Trophoblast cell (in vitro differentiated cells and primary cell): Measurements from ENCODE around the gene COIL. TPM values are rescaled to one million over a fixed set of nuclear protein-coding genes. Genes with fewer than 3 reads are reported as not detected.

Experiments
- DNase-seq, 2 donors: peaks; one replicate each; pipeline ENCODE4 v3.0.0-alpha.2; 2016
- H2AFZ ChIP-seq: 2 replicates; pipeline ENCODE4 v1.6.1; 2013; ENCODE audit warnings: low read length, moderate library complexity, mild to moderate bottlenecking; ENCODE audit not compliant: insufficient read depth, poor library complexity
- H2AK5ac ChIP-seq: 2 replicates; pipeline ENCODE4 v1.6.1; 2013; ENCODE audit warnings: mild to moderate bottlenecking, low read length
- H2BK120ac ChIP-seq: 2 replicates; pipeline ENCODE4 v1.6.1; 2013; ENCODE audit warnings: low read length, mild to moderate bottlenecking, moderate library complexity; ENCODE audit not compliant: insufficient read depth, poor library complexity
- H2BK12ac ChIP-seq: 2 replicates; pipeline ENCODE4 v1.6.1; 2013; ENCODE audit warnings: mild to moderate bottlenecking, low read length, moderate library complexity
- H2BK5ac ChIP-seq: 2 replicates; pipeline ENCODE4 v1.6.1; 2013; ENCODE audit warnings: low read length, low read depth, moderate library complexity, mild to moderate bottlenecking; ENCODE audit not compliant: poor library complexity
- H3K14ac ChIP-seq: 2 replicates; pipeline ENCODE4 v1.6.1; 2013; ENCODE audit warnings: mild to moderate bottlenecking, low read length
- H3K18ac ChIP-seq: 2 replicates; pipeline ENCODE4 v1.6.1; 2013; ENCODE audit warnings: mild to moderate bottlenecking, low read length
- H3K23ac ChIP-seq: 2 replicates; pipeline ENCODE4 v1.6.1; 2013; ENCODE audit warnings: low read length
- H3K27ac ChIP-seq: 2 replicates; pipeline ENCODE4 v1.5.1; 2013; ENCODE audit warnings: low read depth, mild to moderate bottlenecking, inconsistent platforms, low read length, moderate library complexity
- H3K27me3 ChIP-seq: 2 replicates; pipeline ENCODE4 v1.6.1; 2013; ENCODE audit warnings: inconsistent platforms, mild to moderate bottlenecking, low read length, moderate library complexity; ENCODE audit not compliant: insufficient read depth
- H3K36me3 ChIP-seq, 2 experiments: 1 replicate in 1 of 2; 2 replicates in 1 of 2; pipeline ENCODE4 v1.6.1; 2013; ENCODE audit warnings: low read length in 2 of 2, mild to moderate bottlenecking in 2 of 2, moderate library complexity in 1 of 2; ENCODE audit not compliant: insufficient read depth in 2 of 2, control insufficient read depth in 1 of 2
- H3K4ac ChIP-seq: 2 replicates; pipeline ENCODE4 v1.6.1; 2013; ENCODE audit warnings: low read depth, mild to moderate bottlenecking, low read length, moderate library complexity
- H3K4me1 ChIP-seq, 2 experiments: 1 replicate in 1 of 2; 2 replicates in 1 of 2; pipeline ENCODE4 v1.6.1; 2013; ENCODE audit warnings: low read length in 2 of 2, mild to moderate bottlenecking in 2 of 2, moderate library complexity in 1 of 2; ENCODE audit not compliant: insufficient read depth in 2 of 2, control insufficient read depth in 1 of 2
- H3K4me2 ChIP-seq: 2 replicates; pipeline ENCODE4 v1.6.1; 2013; ENCODE audit warnings: inconsistent platforms, mild to moderate bottlenecking, low read length, moderate library complexity
- H3K4me3 ChIP-seq: 2 replicates; pipeline ENCODE4 v1.5.1; 2013; ENCODE audit warnings: mild to moderate bottlenecking, low read depth, low read length, inconsistent platforms
- H3K79me1 ChIP-seq: one replicate; pipeline ENCODE4 v1.6.1; 2013; ENCODE audit warnings: low read length
- H3K79me2 ChIP-seq: 2 replicates; pipeline ENCODE4 v1.6.1; 2013; ENCODE audit warnings: low read length, mild to moderate bottlenecking; ENCODE audit not compliant: control insufficient read depth, insufficient read depth, poor library complexity
- H3K9ac ChIP-seq: 2 replicates; pipeline ENCODE4 v1.6.1; 2013; ENCODE audit warnings: mild to moderate bottlenecking, low read length
- H3K9me3 ChIP-seq: 2 replicates; pipeline ENCODE4 v1.6.1; 2013; ENCODE audit warnings: low read depth, mild to moderate bottlenecking, control low read depth, inconsistent platforms, low read length; ENCODE audit not compliant: insufficient read depth
- H4K12ac ChIP-seq: 2 replicates; pipeline ENCODE4 v1.6.1; 2013; ENCODE audit warnings: low read depth, mild to moderate bottlenecking, low read length, moderate library complexity
- H4K8ac ChIP-seq: 2 replicates; pipeline ENCODE4 v1.6.1; 2013; ENCODE audit warnings: low read depth, mild to moderate bottlenecking, low read length, moderate library complexity
- H4K91ac ChIP-seq: one replicate; pipeline ENCODE4 v1.6.1; 2013; ENCODE audit warnings: low read depth, mild to moderate bottlenecking, low read length, moderate library complexity
- WGBS: extraction: QIAGEN DNeasy Blood & Tissue Kit; methylation state at CpG from one replicate; pipeline ENCODE4 v1.1.7; 2013; ENCODE audit warnings: missing lambda C conversion rate; ENCODE audit not compliant: insufficient read length, insufficient coverage; ENCODE audit errors: extremely low coverage; 5-methylcytosine and 5-hydroxymethylcytosine counted together
- polyA plus RNA-seq: library from polyadenylated mRNA; stranded (reverse); fragments of 200-250 nt; gene quantifications from 2 replicates; pipeline ENCODE4 v1.2.3, GENCODE V29; 2013

COIL gene
- 14.8 and 15.3 TPM in 2 replicates for polyA plus RNA-seq

- no peaks in the 10 kb centered on the region for H3K9me3 ChIP-seq
These were observed at the start of gene COIL for GRCh38 chr17:56960596-56961538. TSS of gene COIL (minus strand) at chr17:56961050. CDS start at chr17:56961019, 31 bp downstream.

GRCh38 chr17:57010487-57010886 lies 49.6 kb upstream of the COIL start:
- H3K79me2 ChIP-seq: no peaks in the 10 kb centered on the region
- no peaks in the 10 kb centered on the region for H3K36me3 ChIP-seq
- no peak overlapping the region for H3K9ac ChIP-seq
- no peak overlapping the region for H2BK120ac ChIP-seq
- H4K91ac ChIP-seq: no peak overlapping the region
- H3K4ac ChIP-seq: no peak overlapping the region
- no peak overlapping the region for H4K12ac ChIP-seq
- no peak for DNase-seq
- H2BK5ac ChIP-seq: no peak overlapping the region
- no peak overlapping the region for H3K14ac ChIP-seq
- H3K23ac ChIP-seq: no peak overlapping the region
- H3K4me2 ChIP-seq: no peak overlapping the region
- no peak overlapping the region for H3K4me3 ChIP-seq
- no peaks in the 10 kb centered on the region for H3K9me3 ChIP-seq
- H2BK12ac ChIP-seq: no peak overlapping the region
- H3K27me3 ChIP-seq: no peaks in the 10 kb centered on the region
- no peak overlapping the region for H4K8ac ChIP-seq
- H2AK5ac ChIP-seq: no peak overlapping the region
- WGBS: no CpG with 5 or more reads among the region's 3 CpGs
- H3K27ac ChIP-seq: no peak overlapping the region
- H3K18ac ChIP-seq: no peak overlapping the region
- no peak overlapping the region for H2AFZ ChIP-seq
- H3K4me1 ChIP-seq: peaks cover 0 to 3% of the 10 kb centered on the region in 2 experiments
- H3K79me1 ChIP-seq: no peaks in the 10 kb centered on the region

More at GRCh38 chr17:56960596-56961538, at the start of gene COIL:
- Histone ChIP-seq H3K4me2 (peak within 1 kb of the TSS; percentile 56), H3K9ac (peak within 1 kb of the TSS; percentile 99), H3K4ac (peak within 1 kb of the TSS; percentile 25), H3K36me3 (no peaks in the 10 kb centered on the region), H3K14ac (peak within 1 kb of the TSS; percentile 31), H4K12ac (peak within 1 kb of the TSS; percentile 60), H3K27me3 (no peaks in the 10 kb centered on the region), H2AFZ (peak within 1 kb of the TSS; percentile 92), H3K23ac (no peak within 1 kb of the TSS), H3K4me1 (peaks cover 5 to 6% of the 10 kb centered on the region in 2 experiments), H2BK5ac (peak within 1 kb of the TSS; percentile 54), H2BK12ac (no peak within 1 kb of the TSS), H3K4me3 (peak within 1 kb of the TSS; percentile 80), H4K91ac (peak within 1 kb of the TSS; percentile 58), H2BK120ac (peak within 1 kb of the TSS; percentile 24), H3K79me2 (peaks cover 4% of the 10 kb centered on the region), H3K18ac (peak within 1 kb of the TSS; percentile 13), H3K27ac (peak within 1 kb of the TSS; percentile 93), H3K79me1 (peaks cover 3% of the 10 kb centered on the region), H4K8ac (peak within 1 kb of the TSS; percentile 69), H2AK5ac (no peak within 1 kb of the TSS)
- WGBS: no CpG with 5 or more reads among the region's 59 CpGs
- peak; percentile 86 to 98 for DNase-seq

GRCh38 chr17:57009737-57010445 lies 49.0 kb upstream of the COIL start:
- WGBS: no CpG with 5 or more reads among the region's 7 CpGs
- Histone ChIP-seq H3K4ac (no peak overlapping the region), H3K4me3 (no peak overlapping the region), H3K79me1 (no peaks in the 10 kb centered on the region), H2BK12ac (no peak overlapping the region), H3K4me2 (no peak overlapping the region), H3K79me2 (no peaks in the 10 kb centered on the region), H4K12ac (no peak overlapping the region), H3K27me3 (no peaks in the 10 kb centered on the region), H2BK120ac (no peak overlapping the region), H3K27ac (no peak overlapping the region), H3K9me3 (no peaks in the 10 kb centered on the region), H3K36me3 (no peaks in the 10 kb centered on the region), H2AFZ (no peak overlapping the region), H3K18ac (no peak overlapping the region), H3K4me1 (peaks cover 0 to 3% of the 10 kb centered on the region in 2 experiments), H2BK5ac (no peak overlapping the region), H2AK5ac (no peak overlapping the region), H4K91ac (no peak overlapping the region), H3K9ac (no peak overlapping the region), H4K8ac (no peak overlapping the region), H3K23ac (no peak overlapping the region), H3K14ac (no peak overlapping the region)
- DNase-seq: peak; percentile 48 to 67

GRCh38 chr17:57008958-57009357 lies 48.1 kb upstream of the COIL start:
- H3K23ac ChIP-seq: no peak overlapping the region
- no peak overlapping the region for H4K91ac ChIP-seq
- no peaks in the 10 kb centered on the region for H3K79me1 ChIP-seq
- H3K4me1 ChIP-seq: peaks cover 0 to 3% of the 10 kb centered on the region in 2 experiments
- H2AFZ ChIP-seq: no peak overlapping the region
- H2BK120ac ChIP-seq: no peak overlapping the region
- no peak overlapping the region for H3K4ac ChIP-seq
- H3K18ac ChIP-seq: no peak overlapping the region
- H3K79me2 ChIP-seq: no peaks in the 10 kb centered on the region
- no peaks in the 10 kb centered on the region for H3K9me3 ChIP-seq
- H2BK5ac ChIP-seq: no peak overlapping the region
- H3K27ac ChIP-seq: no peak overlapping the region
- H3K4me2 ChIP-seq: no peak overlapping the region
- H3K36me3 ChIP-seq: no peaks in the 10 kb centered on the region
- no peak overlapping the region for H3K14ac ChIP-seq
- no peak overlapping the region for H3K4me3 ChIP-seq
- no peak overlapping the region for H4K8ac ChIP-seq
- no peak overlapping the region for H2BK12ac ChIP-seq
- WGBS: no CpG with 5 or more reads among the region's 2 CpGs
- DNase-seq: no peak
- H3K27me3 ChIP-seq: no peaks in the 10 kb centered on the region
- no peak overlapping the region for H2AK5ac ChIP-seq
- H3K9ac ChIP-seq: no peak overlapping the region
- no peak overlapping the region for H4K12ac ChIP-seq
